Activated CD8-positive, alpha-beta memory T cell treated with anti-CD3 and anti-CD28 coated beads, Interleukin-2, amount 50 U/mL, for 1 hour (primary cell): ENCODE data around the gene MYO1E.
"Not testable (repeated sequence)": the region's sequence is repeated elsewhere in the genome, so short reads cannot be mapped to it uniquely, and the experiment has no call there.

ENCODE experiments used
- DNase-seq: peaks from one replicate; pipeline ENCODE4 v3.0.0-alpha.2; 2020; ENCODE audit errors: extremely low read depth

Gene MYO1E

DNA sequence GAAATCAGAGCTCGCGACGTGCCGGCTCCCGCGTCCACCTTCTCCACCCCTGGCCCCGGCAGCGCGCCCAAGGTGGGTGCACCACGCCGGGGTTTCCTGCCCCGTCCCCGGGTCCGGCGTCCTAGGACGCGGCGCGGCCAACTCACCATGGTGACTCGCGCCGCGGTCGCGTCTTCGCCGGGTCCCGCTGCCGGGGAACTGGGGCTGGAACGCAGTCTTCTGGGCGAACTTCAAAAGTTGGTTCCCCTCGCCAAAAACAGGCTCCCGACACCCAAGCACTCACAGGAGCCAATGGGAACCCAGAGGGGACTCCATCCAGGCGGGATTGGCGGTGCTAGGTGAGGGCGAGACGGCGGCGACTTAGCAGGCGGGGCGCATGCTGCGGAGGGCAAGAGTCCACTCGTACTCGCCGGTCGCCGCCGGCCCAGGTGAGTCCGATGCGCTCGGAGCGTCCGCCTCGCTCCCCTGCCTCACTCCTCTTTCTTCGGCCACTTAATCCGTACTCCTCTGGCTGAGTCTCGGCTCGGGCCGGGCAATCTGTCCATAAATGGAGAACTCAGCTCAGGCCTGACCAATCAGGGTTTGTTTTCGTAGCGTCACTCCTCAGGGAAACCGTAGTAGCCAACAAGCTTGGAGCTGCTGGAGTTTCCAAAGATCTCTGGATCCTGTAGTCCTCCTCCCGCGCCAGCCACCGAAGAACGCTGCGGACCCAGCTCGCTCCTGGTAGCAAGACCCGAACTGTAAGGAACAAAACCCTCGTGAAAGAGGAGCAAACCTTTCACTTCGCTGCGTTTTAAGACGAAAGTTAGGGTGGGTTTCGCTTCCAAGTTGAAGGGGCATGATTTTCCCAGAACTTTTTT lies at the start of gene MYO1E:
Gene MYO1E (minus strand): TSS at position 520 of the 860 bp plus-strand sequence. CDS start 371 bp downstream, at position 149.
- no peak for DNase-seq

DNA sequence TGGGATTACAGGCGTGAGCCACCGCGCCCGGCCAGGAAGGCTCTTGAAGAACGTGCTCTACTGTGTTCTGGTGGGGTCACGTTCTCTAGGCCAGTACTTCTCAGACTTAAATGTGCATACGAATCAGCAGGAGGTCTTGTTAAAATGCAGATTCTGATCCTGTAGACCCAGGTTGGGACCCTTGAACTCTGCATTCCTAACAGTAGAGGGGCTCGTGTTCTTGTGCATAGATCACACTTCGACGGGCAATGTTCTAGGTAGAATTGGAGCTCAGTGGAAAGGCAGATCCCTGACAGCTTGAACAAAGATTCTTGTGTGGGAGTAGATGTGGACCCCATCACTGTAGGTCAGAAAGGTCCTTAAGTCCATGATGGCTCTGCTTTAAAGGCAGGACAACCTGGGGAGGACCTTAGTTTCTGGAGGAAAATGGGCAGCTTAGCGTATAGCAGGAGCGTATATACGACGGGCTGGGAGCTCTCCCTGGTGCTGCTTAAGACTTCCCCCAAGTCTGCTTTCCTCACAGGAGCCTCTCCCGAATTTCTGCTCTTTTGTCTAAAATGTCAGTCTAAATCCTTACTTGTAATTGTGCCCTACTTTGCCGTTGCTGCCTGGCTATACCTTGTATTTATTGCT lies 48.4 kb upstream of the MYO1E start:
- no peak for DNase-seq

DNA sequence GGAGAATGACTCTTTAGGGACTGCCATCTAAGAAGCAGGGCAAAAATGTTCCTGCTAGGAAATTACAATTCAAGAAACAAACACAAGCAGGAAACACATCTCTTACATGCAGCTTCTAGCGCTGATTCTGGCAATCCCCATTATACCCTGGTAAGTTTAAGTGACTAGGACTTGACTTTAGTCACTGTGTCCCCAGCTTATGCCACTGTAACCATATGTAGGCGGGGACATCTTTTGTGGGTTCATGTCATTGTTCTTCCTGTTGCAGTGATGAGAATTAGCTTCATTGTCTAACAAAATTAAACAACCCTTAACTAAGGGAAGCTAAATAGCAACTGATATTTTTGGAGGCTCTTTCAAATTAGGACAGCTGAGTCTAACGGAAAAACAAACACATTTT lies 47.4 kb upstream of the MYO1E start:
- no peak for DNase-seq

DNA sequence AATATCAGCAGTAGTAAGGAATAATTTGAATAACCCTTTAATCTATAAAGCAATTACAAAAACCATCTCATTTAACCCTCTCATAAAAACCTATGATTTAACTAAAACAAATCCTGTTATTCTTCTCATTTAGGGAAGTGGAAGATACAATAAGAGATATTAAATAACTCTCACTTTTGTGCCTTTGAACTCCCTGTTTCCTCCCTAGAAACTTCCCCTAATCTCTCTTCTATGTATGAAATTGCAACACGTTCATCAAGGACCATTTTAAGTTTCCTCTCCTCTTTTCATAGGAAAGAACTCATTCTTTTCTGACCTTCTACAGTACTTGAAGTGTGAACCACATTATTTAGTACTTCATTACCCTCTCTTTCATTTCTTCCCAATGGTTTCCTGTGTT lies 46.5 kb upstream of the MYO1E start:
- DNase-seq: no peak

DNA sequence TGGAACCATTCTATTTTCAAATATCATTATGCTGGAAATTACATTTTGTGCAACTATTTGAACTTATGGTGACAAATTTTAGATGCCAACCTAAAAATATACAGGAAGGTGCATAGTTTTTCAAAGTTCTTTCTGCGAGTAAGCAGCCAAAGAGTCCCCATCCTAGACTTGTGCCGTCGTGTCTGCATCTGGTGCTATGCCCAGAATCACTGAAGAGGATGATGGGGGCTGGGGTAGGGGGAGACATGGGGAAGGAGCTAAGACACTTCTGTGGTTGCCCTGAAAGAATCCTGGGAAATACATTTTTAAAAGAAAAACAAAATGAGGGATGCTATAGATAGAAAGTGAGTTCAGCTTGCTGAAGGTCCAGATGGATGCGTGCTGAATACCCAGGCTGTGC lies 44.1 kb upstream of the MYO1E start:
- DNase-seq: no peak

DNA sequence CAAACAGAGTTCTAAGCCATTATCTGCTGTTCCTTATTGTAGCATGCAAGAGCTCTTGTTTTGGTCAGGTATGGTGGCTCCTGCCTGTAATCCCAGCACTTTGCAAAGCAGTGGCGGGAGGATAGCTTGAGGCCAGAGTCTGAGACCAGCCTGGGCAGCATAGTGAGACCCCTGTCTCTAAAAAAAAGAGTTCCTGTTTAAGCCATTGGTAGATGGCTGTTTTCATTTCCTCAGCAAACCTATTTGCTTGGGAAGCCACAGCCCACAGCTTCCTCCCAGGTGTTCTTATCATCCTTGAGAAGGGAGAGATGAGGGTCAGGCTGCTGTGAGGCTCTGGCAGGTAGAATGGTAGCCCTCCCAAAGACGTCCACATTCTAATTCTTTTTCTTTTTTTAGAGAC lies 40.9 kb upstream of the MYO1E start:
- no peak for DNase-seq

DNA sequence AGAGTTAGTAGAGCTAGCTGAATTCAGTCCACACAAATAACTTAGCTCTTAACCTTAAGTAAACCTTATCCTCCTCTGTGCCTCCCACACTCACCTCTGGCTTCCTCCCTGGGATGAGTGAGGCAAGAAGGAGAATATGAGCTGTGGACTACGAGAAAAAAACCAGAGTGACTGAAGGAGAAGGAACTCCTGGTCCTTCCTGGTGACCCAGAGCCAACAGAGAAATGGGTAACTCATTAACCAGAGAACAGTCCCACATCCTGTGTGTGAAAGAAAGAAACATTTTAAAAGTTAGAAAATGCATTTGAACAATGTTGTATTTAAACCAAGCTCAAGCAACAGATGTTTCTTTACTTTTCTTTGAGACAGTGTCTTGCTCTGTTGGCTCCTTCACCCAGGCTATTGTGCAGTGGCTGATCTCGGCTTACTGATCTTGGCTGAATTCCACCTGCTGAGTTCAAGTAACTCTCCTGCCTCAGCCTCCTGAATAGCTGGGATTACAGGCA lies 37.8 kb upstream of the MYO1E start:
- no peak for DNase-seq

DNA sequence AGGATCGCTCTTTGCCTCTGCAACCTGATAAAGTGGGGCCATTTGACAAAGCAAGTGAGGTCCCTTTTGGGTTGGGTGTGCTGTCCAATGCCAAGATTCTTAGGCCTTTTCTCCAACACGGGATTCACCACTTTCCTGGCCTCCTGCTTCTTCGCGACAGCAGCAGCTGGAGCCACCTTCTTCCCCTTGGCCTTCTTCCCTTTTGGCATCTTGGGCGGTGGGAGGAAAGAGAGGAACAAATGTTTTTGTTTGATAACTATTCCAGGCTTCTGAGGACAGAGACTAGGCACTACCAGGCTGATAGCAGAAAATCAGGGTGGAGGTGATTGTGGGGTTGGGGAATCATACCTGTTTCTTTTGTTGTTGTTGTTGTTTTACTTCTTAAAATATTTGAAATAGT lies 35.3 kb upstream of the MYO1E start:
- no peak for DNase-seq

DNA sequence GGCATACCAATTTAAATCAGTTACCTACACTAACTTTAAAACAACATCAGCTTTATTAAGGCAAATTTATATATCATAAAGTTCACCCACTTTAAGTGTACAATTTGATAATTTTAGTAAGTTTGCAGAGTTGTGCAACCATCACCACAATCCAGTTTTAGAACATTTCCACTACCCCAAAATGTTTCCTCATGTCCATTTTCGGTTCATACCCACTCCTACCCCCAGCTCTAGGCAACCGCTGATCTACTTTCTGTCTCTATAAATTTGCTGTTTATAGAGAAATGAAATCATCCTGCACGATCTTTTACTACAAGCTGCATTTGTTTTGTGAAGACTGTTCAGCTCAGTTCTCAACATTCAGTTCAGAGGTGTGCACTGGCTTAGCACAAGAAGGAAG lies 33.8 kb upstream of the MYO1E start:
- no peak for DNase-seq

DNA sequence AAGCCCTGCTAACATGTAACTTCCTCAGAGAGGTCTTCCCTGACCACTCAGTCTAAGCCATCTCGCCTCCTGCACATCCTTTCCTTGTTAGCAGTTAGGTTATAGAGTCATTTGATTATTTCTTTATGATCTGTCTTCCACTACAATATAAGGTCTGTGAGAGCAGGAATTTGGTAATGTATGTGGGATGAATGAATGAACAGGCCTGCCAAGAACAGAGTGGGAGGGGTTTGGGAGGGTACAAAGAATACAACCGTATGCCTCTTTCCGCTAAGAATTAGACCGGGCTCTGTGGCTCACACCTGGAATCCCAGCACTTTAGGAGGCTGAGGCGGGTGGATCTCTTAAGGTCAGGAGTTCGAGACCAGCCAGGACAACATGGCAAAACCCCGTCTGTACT lies 32.4 kb upstream of the MYO1E start:
- DNase-seq: no peak

DNA sequence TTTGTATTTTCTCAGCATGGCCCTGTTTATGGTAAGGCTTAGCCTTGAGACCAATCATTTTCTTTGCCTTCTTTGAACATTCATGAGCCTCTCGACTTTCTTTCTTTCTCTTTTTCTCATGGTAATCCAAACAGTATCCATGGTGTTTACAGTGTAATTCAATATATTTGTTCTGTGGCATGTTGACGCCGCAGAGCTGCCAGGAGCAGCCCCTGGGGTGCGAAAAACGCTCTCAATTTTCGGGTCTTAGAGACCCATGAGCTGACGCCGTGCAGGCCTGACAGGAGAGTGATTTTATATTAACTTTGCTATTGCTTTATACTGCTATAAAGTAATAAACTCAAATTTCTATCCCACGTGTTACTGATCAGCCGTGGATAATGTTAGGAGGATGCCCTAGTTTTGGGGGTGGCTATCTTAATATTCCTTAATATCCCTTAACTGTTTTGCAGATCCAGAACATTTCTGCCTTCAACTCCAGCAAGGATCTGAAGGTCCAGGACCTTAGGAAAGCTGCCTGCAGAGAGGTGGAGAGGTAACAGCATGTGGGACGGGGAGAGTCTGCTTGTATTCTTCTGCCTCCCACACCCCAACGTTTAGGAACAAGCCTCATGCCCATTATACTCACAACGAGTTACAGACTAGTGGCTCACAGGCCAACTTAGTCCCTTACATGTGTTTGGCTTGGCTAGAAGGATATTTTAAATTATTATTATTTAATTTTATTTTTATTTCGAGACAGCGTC lies 29.3 kb upstream of the MYO1E start:
- no peak for DNase-seq

DNA sequence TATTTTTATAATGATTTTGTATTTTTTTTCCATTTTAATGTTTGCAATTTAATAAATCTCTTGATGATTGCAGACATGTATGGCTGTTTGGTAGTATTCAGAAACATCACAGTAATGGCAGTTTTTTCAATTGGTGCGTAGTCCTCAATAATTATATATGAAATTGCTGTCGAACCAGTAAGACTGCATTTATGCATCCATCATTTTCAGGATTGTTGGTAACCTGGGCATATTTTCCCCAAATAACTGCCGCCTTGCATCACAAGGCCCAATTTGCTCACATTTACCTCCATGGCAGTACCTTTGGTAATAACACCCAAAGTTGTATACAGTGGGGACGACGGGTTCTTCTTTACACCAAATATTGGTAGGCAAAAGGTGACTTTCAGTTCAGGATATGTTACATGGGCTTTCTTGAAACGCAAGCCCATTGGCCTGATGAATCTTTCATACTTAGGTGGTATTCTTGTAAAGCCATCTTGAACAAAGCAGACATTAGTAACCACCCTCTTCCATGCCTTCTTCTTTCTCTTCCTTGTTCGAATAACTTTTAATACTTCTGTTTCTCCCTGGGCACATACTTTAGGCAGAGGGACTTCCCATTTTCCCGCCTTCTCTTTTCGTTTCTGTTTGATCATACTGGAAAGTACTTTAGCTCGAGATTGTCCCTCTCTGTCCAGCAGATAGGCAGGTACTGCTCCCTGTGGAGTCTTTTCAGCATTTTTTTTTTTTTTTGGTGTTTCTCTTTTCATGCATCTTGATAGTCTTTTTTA lies 28.6 kb upstream of the MYO1E start:
- DNase-seq: not testable (repeated sequence)

DNA sequence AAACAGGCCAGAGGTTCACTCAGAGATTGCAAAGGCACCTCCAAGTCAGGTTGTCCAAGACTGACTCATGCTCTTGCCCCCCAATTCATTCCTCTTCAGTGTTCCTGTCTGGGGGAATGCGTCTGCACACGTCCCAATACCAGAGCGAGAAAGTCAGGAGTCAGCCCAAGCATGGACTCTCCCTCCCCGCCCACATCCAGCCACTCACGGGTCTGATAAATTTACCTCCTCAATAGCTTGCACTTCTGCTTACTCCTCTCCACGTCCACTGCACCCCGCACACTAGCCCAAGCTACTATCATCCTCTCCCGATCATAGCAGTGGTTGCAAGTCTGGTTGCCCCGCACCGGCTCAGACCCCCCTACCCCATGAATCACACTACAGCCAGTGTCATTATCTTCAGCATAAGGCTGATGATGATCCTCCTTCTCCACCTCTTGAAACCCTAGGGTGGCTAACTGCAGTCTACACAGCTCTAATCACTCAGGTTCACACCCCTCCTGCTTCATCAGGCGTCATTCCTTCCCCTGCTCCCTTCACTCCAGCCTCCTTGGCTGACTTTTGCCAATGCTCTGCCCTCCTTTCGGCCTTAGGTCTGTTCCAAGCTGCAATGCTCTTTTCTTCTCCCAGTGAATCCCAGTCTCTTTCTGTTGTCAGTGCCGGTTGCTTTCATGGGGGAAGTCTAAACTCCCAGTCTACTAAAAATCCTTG lies 27.6 kb upstream of the MYO1E start:
- DNase-seq: no peak

DNA sequence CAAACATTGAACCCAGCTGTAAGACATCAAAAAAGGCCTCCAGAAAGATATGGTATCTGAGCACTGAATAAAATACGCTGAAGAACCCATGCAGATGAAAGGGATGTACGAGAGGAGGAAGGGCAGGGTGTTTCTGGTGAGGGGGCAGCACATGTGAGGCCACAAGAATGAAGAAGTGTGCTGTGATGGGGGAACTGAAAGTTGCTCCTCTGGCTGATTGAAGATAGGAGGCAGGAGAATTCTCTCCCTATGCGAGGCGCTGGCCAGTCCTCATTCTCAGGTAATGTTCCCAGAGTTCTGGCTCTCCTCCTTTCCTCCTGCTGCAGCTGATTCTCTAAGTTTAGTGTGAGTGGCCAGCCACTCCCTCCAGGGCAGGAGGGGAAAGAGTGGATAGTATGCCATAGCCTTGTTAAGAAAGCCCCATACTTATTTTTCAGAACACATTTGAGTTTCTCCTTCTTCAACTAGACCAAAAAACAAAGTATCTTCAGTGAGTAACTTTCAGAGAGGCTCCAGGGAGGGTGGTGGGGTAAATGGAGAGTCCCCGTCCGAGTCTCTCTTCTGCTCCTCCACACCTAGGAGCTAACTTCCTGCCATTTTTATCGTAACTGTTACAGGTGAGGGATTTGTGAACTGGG lies 26.9 kb upstream of the MYO1E start:
- no peak for DNase-seq

DNA sequence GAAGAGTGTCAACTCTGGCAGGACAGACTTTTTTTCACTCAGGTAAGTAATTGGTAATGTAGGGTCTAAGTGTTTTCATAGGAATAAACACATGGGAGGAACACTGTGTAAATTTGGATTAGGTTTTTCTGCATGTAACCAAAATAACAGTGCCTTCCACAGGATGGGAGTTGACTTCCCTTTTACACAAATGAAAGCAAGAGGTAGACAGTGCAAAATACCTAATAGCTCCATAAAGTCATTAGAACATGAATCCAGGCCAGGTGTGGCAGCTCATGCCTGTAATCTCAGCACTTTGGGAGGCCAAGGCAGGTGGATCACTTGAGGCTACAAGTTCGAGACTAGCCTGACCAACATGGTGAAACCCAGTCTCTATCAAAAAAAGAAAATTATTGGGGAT lies 25.5 kb upstream of the MYO1E start:
- DNase-seq: no peak

DNA sequence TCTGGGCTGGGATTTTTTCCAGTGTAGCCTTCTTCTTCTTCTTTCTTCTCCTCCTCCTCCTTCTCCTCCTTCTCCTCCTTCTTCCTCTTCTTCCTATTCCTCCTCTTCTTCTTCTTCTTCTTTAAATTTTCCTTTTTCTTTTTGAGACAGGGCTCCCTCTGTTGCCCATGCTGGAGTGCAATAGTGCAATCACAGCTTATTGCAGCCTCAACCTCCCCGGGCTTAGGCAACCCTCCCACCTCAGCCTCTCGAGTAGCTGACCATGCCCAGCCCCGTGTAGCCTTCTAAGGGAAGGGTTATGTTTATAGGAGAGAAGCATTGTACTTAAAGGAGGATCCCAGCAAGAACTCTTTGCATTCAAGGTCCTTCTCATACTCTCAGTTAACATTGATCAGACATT lies 24.0 kb upstream of the MYO1E start:
- DNase-seq: no peak

DNA sequence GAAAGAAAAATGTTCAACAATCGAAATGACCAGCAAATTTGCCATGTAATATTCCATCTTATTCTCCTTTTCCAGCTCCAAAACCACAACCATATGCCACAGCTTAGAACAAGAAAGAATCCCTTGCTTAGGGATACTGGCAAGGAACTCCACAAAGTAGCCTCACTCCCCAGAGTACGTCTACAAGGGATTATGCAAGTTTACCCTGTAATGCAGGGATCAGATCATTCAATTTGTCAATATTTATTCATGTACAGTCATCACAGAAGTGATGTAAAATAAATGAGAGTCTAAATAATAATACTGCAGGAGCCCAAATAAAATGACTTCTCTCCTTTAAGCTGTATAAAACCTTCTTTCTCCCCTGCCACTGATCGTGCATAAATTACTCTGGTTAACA lies 23.5 kb upstream of the MYO1E start:
- DNase-seq: no peak

DNA sequence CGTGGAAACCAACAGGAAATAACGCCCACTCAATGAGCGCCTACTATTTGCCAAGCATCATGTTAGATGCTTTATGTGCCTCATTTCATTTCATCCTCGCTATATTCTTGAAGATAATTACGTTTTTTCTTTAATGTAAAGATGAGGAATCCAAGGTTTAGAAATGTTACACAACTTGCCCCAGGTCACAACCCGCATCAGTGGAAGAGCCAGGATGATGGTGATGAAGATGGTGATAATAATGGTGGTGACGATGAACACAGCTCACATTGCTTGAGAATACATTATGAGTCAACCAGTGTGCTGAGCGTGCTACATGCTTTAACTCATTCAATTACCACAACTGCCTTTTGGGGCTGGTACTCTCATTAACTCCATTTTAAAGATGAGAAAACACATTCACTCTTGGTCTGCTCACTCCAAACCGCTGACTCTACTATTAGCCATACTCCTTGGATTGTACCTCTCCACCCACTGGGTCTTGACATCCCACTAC lies 21.5 kb upstream of the MYO1E start:
- no peak for DNase-seq

DNA sequence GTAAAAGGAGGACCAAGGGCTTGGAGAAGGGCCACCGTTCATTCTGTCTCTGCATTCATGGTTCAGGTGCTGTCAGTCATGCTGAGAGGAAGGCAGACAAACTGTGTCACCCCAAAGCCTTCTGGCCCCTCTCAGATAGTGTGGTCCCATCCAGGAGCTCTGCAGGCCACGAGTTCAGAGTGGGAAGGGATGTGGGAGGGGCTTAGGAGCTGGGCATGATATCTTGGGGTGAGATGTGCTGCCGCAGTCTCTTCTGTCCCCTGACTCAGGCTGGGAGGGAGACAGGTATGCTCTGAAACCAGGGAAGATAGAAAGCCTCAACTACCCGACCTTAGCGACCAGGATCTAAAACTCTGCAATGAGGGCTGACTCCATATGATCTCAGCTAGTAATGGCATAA lies 19.6 kb upstream of the MYO1E start:
- no peak for DNase-seq

DNA sequence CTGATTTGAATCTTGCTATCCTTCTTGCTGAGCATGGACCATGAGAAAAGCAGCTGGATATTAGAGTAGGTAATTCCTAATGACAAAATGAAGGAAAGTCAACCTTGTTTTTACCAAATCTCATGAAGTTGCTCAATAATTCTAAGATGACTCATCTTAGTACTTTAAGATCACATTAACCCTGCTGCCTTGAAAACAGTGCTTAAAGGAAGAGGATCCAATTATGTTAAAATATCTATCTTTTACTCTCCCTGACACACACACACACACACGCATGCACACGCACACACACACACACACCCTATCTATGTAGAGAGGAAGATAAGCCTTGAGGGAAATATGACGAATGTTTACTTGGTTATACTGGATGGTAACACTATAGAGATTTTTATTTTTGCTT lies 16.0 kb upstream of the MYO1E start:
- no peak for DNase-seq
